Activated naive CD8-positive, alpha-beta T cell treated with anti-CD3 and anti-CD28 coated beads for 36 hours (primary cell): ENCODE data around the gene SLC4A5. TPM values are rescaled to one million over a fixed set of nuclear protein-coding genes. Genes with fewer than 3 reads are reported as not detected.

Experiments used
- DNase-seq: peaks from one replicate; pipeline ENCODE4 v3.0.0; 2021
- H3K27ac Mint-ChIP-seq: one replicate; pipeline ENCODE4 v1.8.0; 2022; ENCODE audit warnings: mild to moderate bottlenecking, moderate library complexity, mixed read lengths
- H3K27me3 Mint-ChIP-seq: one replicate; pipeline ENCODE4 v1.8.0; 2022; ENCODE audit warnings: mild to moderate bottlenecking, mixed read lengths
- H3K36me3 Mint-ChIP-seq: one replicate; pipeline ENCODE4 v1.8.0; 2021; ENCODE audit warnings: mild to moderate bottlenecking, mixed read lengths
- H3K4me1 Mint-ChIP-seq: one replicate; pipeline ENCODE4 v1.8.0; 2021; ENCODE audit warnings: mixed read lengths
- H3K4me3 Mint-ChIP-seq: one replicate; pipeline ENCODE4 v1.8.0; 2022; ENCODE audit warnings: mild to moderate bottlenecking, moderate library complexity, mixed read lengths
- H3K9me3 Mint-ChIP-seq: one replicate; pipeline ENCODE4 v1.8.0; 2022; ENCODE audit warnings: mixed read lengths
- total RNA-seq, 2 experiments: library from RNA; stranded (reverse); gene quantifications; one replicate each; pipeline ENCODE4 v1.2.3, GENCODE V29; 2021

Gene SLC4A5
- total RNA-seq, 2 experiments from 2014 or later: 0.74 to 1.5 TPM

DNA sequence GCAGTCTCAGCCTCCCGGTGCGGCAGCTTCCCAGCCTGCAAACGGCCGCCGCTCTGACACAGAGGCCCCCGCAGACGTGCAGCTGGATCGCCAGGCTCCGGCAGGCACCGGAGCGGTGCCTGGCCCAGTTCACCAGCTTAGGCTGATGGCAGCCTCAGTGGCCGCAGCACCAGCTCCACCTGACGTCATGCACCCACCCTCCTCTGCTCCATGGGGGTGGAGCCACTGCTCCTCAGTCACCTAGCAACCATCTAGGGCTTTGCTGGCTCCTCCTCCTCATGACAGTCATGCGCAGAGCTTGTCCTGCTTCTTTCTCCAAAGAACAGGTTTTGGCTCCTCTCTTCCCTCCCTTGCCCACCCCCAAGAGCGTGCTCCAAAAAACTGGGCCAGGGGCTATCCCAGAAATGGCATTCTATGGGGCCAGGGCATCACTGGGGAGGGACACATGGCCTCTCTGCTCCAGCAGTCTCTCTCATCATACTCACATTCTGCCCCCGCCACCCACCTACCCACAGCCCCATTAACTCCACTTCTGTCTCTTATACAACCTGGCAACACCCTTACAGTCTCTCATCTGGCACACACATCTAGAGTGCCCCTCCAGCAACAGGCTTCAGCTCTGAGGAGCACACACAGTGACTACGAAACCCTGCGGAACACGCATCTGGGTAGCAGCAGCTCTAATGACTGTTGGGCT is 31.4 kb upstream of the SLC4A5 start:
- Mint-ChIP-seq H3K4me1 (peaks cover 10% of the 10 kb centered on the region), H3K4me3 (no peak overlapping the region), H3K27me3 (no peaks in the 10 kb centered on the region), H3K36me3 (peaks cover 9% of the 10 kb centered on the region), H3K9me3 (no peaks in the 10 kb centered on the region), H3K27ac (no peak overlapping the region)
- no peak for DNase-seq

- H3K27me3 Mint-ChIP-seq: no peaks in the 10 kb centered on the region
- no peaks in the 10 kb centered on the region for H3K9me3 Mint-ChIP-seq
- H3K4me1 Mint-ChIP-seq: peaks cover 5% of the 10 kb centered on the region
- no peak overlapping the region for H3K4me3 Mint-ChIP-seq
- H3K27ac Mint-ChIP-seq: no peak overlapping the region
- peaks cover 9% of the 10 kb centered on the region for H3K36me3 Mint-ChIP-seq
- no peak for DNase-seq
Measured at GRCh38 chr2:74373985-74374384, 30.8 kb upstream of the SLC4A5 start.

GRCh38 chr2:74373221-74373676 is 30.0 kb upstream of the SLC4A5 start:
- Mint-ChIP-seq H3K27ac (no peak overlapping the region), H3K4me3 (no peak overlapping the region), H3K4me1 (peaks cover 2% of the 10 kb centered on the region), H3K9me3 (no peaks in the 10 kb centered on the region), H3K36me3 (peaks cover 9% of the 10 kb centered on the region), H3K27me3 (no peaks in the 10 kb centered on the region)
- no peak for DNase-seq

GRCh38 chr2:74372674-74373073 is 29.5 kb upstream of the SLC4A5 start:
- Mint-ChIP-seq H3K27me3 (no peaks in the 10 kb centered on the region), H3K27ac (no peak overlapping the region), H3K9me3 (no peaks in the 10 kb centered on the region), H3K36me3 (peaks cover 5% of the 10 kb centered on the region), H3K4me1 (no peaks in the 10 kb centered on the region), H3K4me3 (no peak overlapping the region)
- no peak for DNase-seq

GRCh38 chr2:74371421-74371820 is 28.2 kb upstream of the SLC4A5 start:
- no peaks in the 10 kb centered on the region for H3K4me1 Mint-ChIP-seq
- H3K27me3 Mint-ChIP-seq: no peaks in the 10 kb centered on the region
- H3K4me3 Mint-ChIP-seq: no peak overlapping the region
- no peaks in the 10 kb centered on the region for H3K9me3 Mint-ChIP-seq
- H3K27ac Mint-ChIP-seq: no peak overlapping the region
- DNase-seq: no peak
- H3K36me3 Mint-ChIP-seq: peaks cover 6% of the 10 kb centered on the region

DNA sequence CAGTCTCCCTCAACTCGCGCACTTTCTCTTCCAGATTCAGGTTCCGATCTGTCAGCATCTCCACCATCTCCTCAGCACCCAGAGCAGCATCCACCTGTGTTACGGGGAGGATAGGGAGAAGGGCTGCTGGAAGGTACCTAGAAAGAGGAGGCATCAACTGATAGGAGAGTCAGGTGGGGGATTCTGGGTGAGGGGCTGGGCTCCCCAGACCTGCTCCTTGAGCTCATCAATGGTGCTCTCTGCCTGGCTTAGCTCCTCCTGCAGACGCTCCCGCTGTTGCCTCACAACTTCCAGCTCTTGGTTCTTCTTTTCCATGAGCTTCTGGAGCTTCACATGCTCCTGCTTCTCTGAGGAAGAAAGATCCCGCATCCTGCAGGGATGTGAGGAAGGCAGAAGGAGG is 26.8 kb upstream of the SLC4A5 start:
- Mint-ChIP-seq H3K9me3 (no peaks in the 10 kb centered on the region), H3K36me3 (peaks cover 12% of the 10 kb centered on the region), H3K4me1 (no peaks in the 10 kb centered on the region), H3K27ac (no peak overlapping the region), H3K4me3 (no peak overlapping the region), H3K27me3 (no peaks in the 10 kb centered on the region)
- no peak for DNase-seq

GRCh38 chr2:74368499-74368898 is 25.3 kb upstream of the SLC4A5 start:
- Mint-ChIP-seq H3K27me3 (no peaks in the 10 kb centered on the region), H3K4me3 (no peak overlapping the region), H3K9me3 (no peaks in the 10 kb centered on the region), H3K4me1 (no peaks in the 10 kb centered on the region), H3K36me3 (peaks cover 12% of the 10 kb centered on the region), H3K27ac (no peak overlapping the region)
- DNase-seq: no peak

GRCh38 chr2:74367789-74368188 is 24.6 kb upstream of the SLC4A5 start:
- H3K4me1 Mint-ChIP-seq: no peaks in the 10 kb centered on the region
- no peaks in the 10 kb centered on the region for H3K27me3 Mint-ChIP-seq
- peaks cover 13% of the 10 kb centered on the region for H3K36me3 Mint-ChIP-seq
- no peak overlapping the region for H3K4me3 Mint-ChIP-seq
- no peaks in the 10 kb centered on the region for H3K9me3 Mint-ChIP-seq
- DNase-seq: no peak
- H3K27ac Mint-ChIP-seq: no peak overlapping the region

- no peaks in the 10 kb centered on the region for H3K4me1 Mint-ChIP-seq
- DNase-seq: no peak
Measured at GRCh38 chr2:74366036-74366435, 22.8 kb upstream of the SLC4A5 start.

DNA sequence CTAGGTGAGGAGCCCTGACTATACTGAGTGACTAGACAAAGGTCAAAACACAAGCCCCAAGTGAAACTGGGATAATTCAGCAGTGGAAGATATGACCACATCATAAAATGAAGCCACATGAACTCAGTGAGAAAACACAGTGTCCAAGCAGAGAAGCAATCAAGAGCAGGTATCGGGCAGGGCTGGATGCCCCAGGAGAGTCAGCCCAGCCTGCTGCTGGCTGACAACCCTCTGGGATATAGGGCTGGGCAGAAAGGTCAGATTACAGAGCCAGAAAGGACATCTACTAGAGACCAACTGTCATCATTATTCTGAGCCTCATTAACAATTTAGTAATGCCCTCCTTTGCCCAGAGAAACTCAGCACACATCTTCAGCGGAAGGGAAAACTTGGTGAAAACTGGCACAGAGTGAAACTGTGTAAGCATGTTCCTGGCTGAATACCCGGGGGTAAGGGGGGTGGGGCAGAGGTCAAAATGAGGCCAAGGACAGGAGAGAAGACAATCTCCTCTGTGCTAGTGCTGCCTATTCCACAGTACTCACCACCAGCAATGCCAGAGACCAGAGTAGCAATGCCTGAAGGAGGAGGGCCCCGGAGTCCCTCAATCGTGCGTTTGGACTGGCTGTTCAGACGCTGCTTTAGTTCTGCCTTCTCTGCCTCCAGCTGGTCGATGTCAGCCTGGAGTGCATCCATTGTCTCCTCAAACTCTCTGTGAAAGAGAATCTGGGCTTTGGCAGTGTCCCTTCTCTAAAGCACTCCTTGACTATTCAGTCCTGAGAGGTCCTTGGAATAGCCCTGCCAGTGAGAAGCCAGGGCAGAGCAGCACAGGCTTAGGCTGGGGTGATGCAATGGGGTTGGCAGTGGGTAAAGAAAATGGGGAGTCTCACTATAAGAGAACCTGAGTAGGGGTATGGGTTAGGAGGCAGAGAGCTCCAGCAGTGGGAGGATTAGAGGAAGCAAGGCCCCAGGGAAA is 21.6 kb upstream of the SLC4A5 start:
- Mint-ChIP-seq H3K36me3 (peaks cover 17% of the 10 kb centered on the region), H3K27ac (no peak overlapping the region)

More at GRCh38 chr2:74366036-74366435, 22.8 kb upstream of the SLC4A5 start:
- no peaks in the 10 kb centered on the region for H3K27me3 Mint-ChIP-seq
- H3K4me3 Mint-ChIP-seq: no peak overlapping the region
- no peaks in the 10 kb centered on the region for H3K9me3 Mint-ChIP-seq
- no peak overlapping the region for H3K27ac Mint-ChIP-seq
- H3K36me3 Mint-ChIP-seq: peaks cover 19% of the 10 kb centered on the region

GRCh38 chr2:74361327-74361726 is 18.1 kb upstream of the SLC4A5 start:
- no peak for DNase-seq
- Mint-ChIP-seq H3K4me3 (no peak overlapping the region), H3K9me3 (no peaks in the 10 kb centered on the region), H3K27ac (no peak overlapping the region), H3K4me1 (no peaks in the 10 kb centered on the region), H3K27me3 (no peaks in the 10 kb centered on the region), H3K36me3 (peaks cover 18% of the 10 kb centered on the region)

More for the DNA sequence above, 21.6 kb upstream of the SLC4A5 start:
- DNase-seq: no peak
- H3K4me3 Mint-ChIP-seq: no peak overlapping the region
- no peaks in the 10 kb centered on the region for H3K9me3 Mint-ChIP-seq
- no peaks in the 10 kb centered on the region for H3K27me3 Mint-ChIP-seq
- no peaks in the 10 kb centered on the region for H3K4me1 Mint-ChIP-seq

DNA sequence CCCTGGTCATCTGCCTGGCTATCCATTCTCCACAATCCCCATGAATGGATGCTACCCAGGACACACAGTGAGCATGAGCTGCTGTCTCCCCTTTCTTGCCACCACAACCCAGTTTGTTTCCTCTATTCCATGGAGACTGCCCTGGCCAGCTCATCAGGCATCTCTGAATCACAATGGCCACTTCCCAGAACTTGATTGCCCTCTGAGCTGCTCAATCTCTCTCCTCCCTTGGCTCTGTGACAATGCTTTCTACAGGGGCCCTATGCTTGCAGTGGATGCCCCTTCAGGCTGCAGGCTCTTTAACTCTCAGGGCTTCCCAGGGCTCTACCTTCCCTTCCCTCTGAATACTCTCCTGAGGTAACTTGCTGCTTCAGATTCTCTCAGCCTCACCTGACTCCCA is 14.4 kb upstream of the SLC4A5 start:
- Mint-ChIP-seq H3K4me1 (no peaks in the 10 kb centered on the region), H3K36me3 (peaks cover 9% of the 10 kb centered on the region), H3K27me3 (no peaks in the 10 kb centered on the region), H3K27ac (no peak overlapping the region), H3K4me3 (no peak overlapping the region), H3K9me3 (no peaks in the 10 kb centered on the region)
- DNase-seq: no peak

DNA sequence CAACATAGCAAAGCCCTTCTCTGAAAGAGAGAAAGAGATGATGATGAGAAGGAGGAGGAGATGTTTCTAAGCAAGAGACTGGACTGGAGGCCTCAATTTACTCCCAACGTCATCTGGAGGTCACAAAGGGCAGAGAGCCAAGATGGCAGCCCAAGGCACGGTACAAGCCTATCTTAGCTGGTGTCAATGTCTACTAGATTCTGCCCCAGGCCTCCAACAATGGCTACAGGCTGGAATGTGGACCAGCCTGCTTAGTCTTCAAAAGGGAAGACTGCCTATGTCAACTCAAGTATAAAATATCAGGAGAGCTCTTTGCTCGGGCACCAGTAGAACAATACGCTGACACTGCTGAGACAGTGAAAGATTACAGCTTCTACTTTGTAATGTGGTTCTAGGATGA is 6.7 kb upstream of the SLC4A5 start:
- Mint-ChIP-seq H3K27me3 (no peaks in the 10 kb centered on the region), H3K36me3 (no peaks in the 10 kb centered on the region), H3K4me1 (no peaks in the 10 kb centered on the region), H3K9me3 (no peaks in the 10 kb centered on the region), H3K27ac (no peak overlapping the region), H3K4me3 (no peak overlapping the region)
- no peak for DNase-seq

GRCh38 chr2:74347742-74348141 is 4.5 kb upstream of the SLC4A5 start:
- H3K9me3 Mint-ChIP-seq: no peaks in the 10 kb centered on the region
- H3K27ac Mint-ChIP-seq: no peak overlapping the region
- H3K27me3 Mint-ChIP-seq: no peaks in the 10 kb centered on the region
- peaks cover 2% of the 10 kb centered on the region for H3K36me3 Mint-ChIP-seq
- DNase-seq: no peak
- H3K4me3 Mint-ChIP-seq: no peak overlapping the region
- no peaks in the 10 kb centered on the region for H3K4me1 Mint-ChIP-seq

GRCh38 chr2:74347303-74347702 is 4.1 kb upstream of the SLC4A5 start:
- H3K4me1 Mint-ChIP-seq: no peaks in the 10 kb centered on the region
- H3K27ac Mint-ChIP-seq: no peak overlapping the region
- no peak overlapping the region for H3K4me3 Mint-ChIP-seq
- no peak for DNase-seq
- peaks cover 2% of the 10 kb centered on the region for H3K36me3 Mint-ChIP-seq
- H3K9me3 Mint-ChIP-seq: no peaks in the 10 kb centered on the region
- no peaks in the 10 kb centered on the region for H3K27me3 Mint-ChIP-seq
